GM18505 (cell line): ENCODE results near the gene CERS6.
A peak's percentile ranks its signal among the peaks of the same experiment; 100 is the strongest.
"Not testable (repeated sequence)": the region's sequence is repeated elsewhere in the genome, so short reads cannot be mapped to it uniquely, and the experiment has no call there.

Source experiments
- ATAC-seq: cut with Tn5 transposase; IDR thresholded peaks from one replicate; pipeline ENCODE4 v1.9.1; 2021; ENCODE audit not compliant: unreplicated experiment
- POLR2A ChIP-seq: IDR thresholded peaks from 4 replicates; pipeline ENCODE4 v1.6.1; 2011; ENCODE audit warnings: borderline replicate concordance; ENCODE audit not compliant: insufficient read depth, insufficient read length; ENCODE audit errors: extremely low read depth

The CERS6 gene, protein sequence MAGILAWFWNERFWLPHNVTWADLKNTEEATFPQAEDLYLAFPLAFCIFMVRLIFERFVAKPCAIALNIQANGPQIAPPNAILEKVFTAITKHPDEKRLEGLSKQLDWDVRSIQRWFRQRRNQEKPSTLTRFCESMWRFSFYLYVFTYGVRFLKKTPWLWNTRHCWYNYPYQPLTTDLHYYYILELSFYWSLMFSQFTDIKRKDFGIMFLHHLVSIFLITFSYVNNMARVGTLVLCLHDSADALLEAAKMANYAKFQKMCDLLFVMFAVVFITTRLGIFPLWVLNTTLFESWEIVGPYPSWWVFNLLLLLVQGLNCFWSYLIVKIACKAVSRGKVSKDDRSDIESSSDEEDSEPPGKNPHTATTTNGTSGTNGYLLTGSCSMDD

DNA sequence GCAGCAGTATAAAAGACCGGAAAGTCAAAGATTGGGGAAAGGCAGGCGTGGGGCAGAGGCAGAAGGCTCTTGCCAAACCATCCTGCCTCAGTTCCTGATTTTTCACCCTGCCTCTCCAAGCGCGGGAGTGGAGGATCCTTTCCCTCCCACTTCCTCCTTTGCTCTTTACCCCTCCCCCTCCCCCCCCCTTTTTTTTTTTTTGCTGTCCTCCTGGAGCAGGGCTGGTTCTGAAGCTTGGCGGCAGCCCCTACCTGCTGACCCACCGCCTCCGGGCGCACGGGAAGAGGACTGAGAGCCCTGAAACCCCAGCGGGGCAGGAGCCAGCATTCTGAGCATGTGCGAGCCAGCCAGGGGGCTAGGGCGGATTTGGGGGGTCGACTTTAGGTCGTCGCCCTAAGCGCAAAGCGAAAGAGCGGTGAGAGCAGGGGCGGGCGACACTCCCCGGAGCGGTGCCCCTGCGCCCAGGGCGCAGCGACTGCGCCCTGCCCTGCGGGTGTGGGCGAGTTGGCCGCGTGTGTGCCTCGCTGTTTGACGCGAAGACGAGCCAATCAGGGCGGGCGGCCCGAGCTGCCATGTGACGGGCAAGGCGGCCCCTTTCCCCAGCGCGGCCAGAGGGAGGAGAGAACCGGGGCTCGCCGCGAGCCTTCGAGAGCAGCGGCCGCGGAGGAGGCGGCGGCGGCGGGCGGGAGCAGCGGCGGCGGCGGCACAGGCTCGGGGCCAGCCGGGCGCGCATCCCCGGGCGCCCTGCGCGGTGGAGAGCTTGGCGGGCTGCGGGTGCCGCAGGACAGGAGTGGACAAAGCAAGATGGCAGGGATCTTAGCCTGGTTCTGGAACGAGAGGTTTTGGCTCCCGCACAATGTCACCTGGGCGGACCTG is at the start of gene CERS6:
Gene CERS6 (plus strand): TSS at position 628 of the 876 bp plus-strand sequence. CDS start 177 bp downstream, at position 805.
- peak; percentile 89 for TF ChIP-seq POLR2A
- peak; percentile 93 for ATAC-seq

DNA sequence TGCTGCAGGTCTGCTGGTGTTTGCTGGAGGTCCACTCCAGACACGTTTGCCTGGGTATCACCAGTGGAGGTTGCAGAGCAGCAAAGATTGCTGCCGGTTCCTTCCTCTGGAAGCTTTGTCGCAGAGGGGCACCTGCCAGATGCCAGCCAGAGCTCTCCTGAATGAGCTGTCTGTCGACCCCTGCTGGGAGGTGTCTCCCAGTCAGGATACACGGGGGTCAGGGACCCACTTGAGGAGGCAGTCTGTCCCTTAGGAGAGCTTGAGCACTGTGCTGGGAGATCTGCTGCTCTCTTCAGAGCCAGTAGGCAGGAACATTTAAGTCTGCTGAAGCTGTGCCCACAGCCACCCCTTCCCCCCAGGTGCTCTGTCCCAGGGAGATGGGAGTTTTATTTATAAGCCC is 43.8 kb upstream of the CERS6 start:
- not testable (repeated sequence) for ATAC-seq

DNA sequence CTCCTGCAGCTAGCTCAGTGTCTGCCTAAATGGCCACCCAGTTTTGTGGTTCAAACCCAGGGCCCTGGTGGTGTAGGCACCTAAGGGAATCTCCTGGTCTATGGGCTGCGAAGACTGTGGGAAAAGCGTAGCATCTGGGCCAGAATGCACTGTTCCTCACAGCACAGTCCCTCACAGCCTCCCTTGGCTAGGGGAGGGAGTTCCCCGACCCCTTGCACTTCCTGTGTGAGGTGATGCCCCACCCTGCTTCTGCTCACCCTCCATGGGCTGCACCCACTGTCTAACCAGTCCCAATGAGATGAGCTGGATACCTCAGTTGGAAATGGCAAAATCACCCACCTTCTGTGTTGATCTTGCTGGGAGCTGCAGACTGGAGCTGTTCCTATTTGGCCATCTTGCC is 43.0 kb upstream of the CERS6 start:
- not testable (repeated sequence) for ATAC-seq

DNA sequence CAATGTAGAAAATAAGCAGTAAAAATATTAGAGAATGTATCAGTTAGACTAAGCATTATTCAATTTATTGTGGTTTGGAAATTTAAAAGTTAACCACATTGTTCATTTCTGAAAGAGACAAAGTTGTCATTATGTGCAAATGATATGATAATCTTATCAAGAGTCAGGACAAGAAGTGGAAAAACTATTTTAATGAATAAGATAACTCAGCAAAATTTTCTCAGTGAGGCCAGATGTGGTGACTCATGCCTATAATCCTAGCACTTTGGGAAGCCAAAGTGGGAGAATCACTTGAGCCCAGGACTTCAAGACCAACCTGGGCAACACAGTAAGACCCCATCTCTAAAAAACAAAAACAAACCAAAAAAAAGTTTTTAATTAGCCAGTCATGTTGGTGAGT is 39.5 kb upstream of the CERS6 start:
- TF ChIP-seq POLR2A = no peak
- ATAC-seq = no peak

DNA sequence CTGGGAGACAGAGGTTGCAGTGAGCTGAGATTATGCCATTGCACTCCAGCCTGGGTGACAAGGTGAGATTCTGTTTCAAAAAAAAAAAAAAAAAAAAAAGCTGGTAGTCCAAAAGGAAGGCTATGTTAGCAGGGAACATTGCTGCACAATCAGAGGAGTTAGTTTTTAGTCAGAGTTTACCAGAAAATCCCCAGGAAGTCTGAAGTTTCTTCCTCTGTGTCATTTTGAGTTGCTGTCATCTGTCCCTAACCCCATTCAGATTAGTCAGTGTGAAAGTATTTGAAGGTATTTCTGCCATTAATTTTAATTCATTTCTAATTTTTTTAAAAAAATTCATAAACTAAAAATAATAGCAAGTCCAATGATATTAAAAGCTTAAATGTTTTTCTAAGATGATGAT is 33.5 kb upstream of the CERS6 start:
- ATAC-seq = no peak
- TF ChIP-seq POLR2A = no peak

DNA sequence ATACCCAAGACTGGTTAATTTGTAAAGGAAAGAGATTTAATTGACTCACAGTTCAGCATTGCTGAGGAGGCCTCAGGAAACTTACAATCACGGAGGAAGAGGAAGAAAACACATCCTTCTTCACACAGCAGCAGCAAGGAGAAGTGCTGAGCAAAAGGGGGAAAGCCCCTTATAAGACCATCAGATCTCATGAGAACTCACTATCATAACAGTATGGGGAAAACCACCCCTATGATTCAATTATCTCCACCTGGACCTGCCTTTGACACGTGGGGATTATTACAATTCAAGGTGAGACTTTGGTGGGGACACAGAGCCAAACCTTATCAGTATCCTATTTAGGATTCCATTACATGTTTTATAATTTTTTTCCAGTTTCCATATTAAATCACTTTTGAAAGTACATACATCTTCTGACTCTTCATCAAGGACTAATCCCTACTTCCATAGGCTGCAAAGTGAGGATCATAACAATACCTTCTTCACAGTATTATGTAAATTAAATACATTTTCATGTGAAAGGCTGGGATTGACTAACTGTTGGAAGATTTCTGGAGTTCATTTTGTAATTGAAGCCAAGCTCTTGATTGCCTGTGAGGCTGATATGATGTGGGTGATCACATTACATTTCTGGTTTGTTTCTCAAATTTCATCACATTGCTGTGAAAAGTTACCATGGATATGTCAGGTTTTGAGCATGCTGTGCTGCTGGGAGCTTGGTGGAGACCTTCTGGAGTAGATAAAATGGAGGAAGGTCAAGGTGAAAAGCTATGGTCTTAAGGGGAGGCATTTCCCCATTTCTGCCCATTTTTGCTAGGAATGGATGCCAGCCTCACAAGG is 31.7 kb upstream of the CERS6 start:
- no peak for TF ChIP-seq POLR2A
- ATAC-seq = no peak

DNA sequence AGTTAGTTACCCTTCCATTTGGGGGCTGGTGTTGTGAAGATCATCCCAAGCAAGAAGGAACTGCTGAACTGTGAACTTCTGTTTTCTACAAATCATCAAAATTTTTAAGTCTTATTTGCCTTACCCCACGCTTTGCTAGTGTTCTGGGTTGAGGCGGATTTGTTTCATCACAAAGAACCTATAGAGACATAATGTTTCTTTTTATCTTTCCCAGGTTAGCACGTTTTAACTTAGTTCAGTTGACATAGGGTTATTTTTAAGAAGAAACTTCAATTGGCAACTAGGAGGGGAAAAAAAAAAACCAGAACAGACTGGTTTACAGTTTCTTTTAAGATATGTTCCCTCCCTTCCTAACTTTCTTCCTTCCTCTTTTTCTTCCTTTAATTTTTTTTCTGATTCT is 31.1 kb upstream of the CERS6 start:
- ATAC-seq = no peak
- TF ChIP-seq POLR2A = no peak

DNA sequence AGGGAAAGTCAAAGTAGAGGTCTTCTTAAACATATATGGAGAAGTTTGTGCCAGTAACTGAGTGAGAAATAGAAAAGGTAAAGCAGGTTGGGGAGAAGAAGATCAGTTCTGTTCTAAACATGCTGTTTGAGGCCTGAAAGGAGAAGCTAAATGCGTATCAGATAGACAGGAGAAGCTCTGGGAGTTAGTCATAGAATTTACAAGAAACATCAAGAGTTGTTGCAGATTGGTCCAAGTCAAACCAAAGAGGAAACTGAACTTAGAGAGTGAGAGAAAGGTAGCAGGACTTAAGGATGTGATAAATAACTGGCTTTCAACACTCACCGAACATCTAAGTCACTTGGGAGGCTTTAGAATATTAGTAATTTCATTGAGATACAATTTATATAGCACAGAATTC is 29.2 kb upstream of the CERS6 start:
- no peak for TF ChIP-seq POLR2A
- no peak for ATAC-seq

DNA sequence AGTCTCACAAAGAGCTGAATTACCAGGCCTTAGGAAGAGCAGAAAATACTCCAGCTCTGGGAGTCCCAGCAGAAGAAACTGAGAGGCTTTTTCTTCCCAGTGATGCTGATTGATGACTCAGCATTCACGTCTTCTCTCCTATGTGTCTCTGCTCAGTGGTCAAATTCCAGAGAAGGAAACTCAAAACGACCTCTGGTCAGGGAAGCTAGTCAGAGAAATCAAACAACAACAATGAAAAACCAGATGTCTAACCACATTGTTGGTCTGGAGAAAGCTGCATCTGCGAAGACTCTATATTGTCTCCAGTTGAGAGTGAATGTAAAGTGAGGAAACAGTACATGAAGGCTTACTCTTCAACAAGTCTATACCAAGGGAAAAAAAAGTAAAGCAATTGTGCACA is 28.6 kb upstream of the CERS6 start:
- no peak for TF ChIP-seq POLR2A
- ATAC-seq = no peak

DNA sequence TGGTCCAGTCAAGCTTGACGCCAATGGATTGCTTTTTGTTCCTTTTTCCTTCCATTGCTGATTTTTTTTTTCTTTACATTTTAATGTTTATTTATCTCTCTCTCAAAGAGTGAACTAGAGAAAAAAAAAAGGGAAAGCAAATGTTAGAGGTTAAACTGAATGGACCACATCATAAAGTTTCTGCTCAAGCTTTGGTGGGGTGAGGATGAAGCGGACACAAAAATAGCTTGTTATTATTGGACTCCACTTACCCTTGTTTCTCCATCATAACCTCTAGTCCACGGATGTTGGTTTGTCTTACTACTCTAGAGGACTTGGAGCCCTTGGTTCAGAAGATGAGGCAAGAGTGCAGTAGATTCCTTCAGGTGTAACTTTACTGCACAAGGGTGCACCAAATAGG is 27.6 kb upstream of the CERS6 start:
- TF ChIP-seq POLR2A = no peak
- no peak for ATAC-seq

DNA sequence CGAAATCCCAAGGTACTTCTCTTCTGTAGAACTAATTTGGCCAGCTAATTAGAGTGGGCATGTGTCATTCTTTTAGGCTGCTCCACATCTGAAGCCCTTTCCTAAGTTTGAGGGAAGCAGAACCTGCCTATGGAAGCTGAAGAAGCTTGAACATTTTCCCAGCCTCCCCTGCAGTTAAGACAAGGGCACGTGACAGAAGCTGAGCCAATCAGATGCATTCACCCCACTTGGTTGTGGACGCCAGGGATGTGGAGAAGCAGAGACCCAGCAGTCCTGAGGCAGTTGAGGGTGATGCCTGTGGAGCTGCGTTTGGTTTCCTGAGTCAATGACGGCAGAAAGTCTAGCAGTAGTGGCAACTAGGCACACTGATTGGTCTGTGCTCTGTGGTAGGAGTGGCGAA is 26.1 kb upstream of the CERS6 start:
- no peak for ATAC-seq
- no peak for TF ChIP-seq POLR2A

DNA sequence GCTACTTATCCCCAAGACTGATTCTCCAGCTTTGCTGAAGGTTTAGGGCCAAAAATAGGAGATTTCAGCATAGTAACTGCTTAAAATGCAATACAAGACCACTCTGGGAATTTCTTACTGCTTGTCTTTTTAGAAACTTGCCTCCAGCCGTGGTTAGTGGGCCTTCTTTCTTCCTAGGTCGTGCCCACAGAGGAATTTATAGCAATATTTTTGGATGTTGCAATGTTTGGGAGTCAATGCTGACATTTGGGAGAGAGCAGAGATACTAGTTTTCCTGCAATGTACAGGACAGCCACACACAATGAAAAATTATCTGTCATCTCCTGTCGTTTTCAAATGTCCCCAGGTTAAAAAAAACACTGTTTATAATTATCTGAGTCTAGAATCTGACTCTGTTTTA is 25.6 kb upstream of the CERS6 start:
- no peak for ATAC-seq
- no peak for TF ChIP-seq POLR2A

DNA sequence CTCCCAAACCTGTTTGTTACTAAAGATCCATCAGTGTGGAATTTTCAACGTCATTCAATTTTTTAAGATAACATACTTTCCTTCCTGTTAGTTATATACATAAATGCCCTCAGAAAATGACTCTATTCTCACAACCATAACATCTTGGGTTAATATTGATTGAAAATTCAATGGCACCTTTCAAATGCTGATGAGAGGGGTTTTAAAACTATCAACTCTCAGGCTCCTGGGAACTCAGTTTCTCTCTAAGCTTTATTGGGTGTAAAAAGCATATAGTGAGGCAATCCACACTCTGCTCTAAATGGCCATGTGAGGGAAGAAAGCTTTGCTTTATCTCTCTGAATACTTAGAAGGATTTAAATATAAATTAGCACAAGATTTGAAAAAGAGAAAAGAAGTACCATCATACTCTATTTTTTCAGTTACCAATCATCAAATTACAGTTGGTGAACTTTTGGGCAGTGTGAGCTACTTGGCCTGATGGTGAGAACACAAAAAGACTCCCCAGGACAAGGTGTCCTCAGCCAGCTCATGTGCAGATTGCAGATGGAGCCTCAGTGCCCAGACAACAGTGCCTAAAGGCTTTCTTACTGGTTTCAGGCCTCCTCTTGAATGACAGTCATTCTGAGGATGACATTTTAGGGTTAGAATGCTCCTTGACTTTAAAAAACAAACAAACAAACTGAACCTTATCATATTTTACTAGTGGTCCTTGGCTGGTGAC is 24.6 kb upstream of the CERS6 start:
- no peak for TF ChIP-seq POLR2A
- no peak for ATAC-seq
